Activated naive CD8-positive, alpha-beta T cell (primary cell): ENCODE data around the gene OR8B12.
"Not testable (repeated sequence)": the region's sequence is repeated elsewhere in the genome, so short reads cannot be mapped to it uniquely, and the experiment has no call there.

Source experiments
- H3K27ac Mint-ChIP-seq: one replicate; pipeline ENCODE4 v1.8.0; 2021; ENCODE audit warnings: mixed read lengths
- H3K27me3 Mint-ChIP-seq: one replicate; pipeline ENCODE4 v1.8.0; 2021; ENCODE audit warnings: mixed read lengths
- H3K36me3 Mint-ChIP-seq: one replicate; pipeline ENCODE4 v1.8.0; 2021; ENCODE audit warnings: mixed read lengths
- H3K4me1 Mint-ChIP-seq: one replicate; pipeline ENCODE4 v1.8.0; 2021; ENCODE audit warnings: low read depth, mixed read lengths
- H3K4me3 Mint-ChIP-seq: one replicate; pipeline ENCODE4 v1.8.0; 2021; ENCODE audit warnings: mild to moderate bottlenecking, mixed read lengths
- H3K9me3 Mint-ChIP-seq: one replicate; pipeline ENCODE4 v1.8.0; 2021; ENCODE audit warnings: low read depth, mixed read lengths

Gene OR8B12

DNA sequence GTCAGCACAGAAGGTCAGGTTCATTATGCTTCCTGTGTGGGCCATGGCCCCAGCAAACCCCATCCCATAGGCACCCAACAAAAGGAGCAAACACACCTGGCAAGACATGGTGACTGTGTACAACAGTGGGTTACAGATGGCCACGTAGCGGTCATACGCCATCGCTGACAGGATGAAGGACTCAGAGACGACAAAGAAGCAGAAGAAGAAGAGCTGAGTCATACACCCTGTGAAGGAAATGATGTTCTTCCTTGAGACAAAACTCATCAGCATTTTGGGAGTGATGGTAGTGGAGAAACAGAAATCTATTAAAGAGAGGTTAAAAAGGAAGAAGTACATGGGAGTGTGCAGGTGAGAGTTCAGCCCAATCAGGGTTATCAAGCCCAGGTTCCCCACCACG is 309 bp downstream of the OR8B12 start:
- no peak overlapping the region for H3K27ac Mint-ChIP-seq
- no peak overlapping the region for H3K4me3 Mint-ChIP-seq
- H3K4me1 Mint-ChIP-seq = no peaks in the 10 kb centered on the region
- no peaks in the 10 kb centered on the region for H3K9me3 Mint-ChIP-seq
- H3K36me3 Mint-ChIP-seq = no peaks in the 10 kb centered on the region
- peaks cover 16% of the 10 kb centered on the region for H3K27me3 Mint-ChIP-seq

DNA sequence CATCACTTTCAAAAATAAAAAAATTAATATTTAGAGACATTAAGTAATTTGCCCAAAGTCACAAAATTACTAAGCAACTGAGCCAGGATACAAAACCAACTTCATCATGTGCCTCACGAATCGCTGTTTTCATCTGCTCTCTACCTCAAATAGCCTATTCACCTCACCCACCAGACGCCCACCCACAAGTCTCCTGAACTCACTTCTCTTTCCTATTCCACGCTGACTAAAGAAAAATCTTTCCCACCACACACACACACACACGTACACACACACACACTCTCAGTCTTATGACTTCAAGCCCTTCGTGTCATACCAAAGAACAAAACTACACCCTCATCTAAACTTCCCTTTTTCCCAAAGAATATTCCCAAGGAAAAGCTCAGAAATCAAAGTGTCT is 2.2 kb downstream of the OR8B12 start:
- no peaks in the 10 kb centered on the region for H3K9me3 Mint-ChIP-seq
- H3K4me1 Mint-ChIP-seq = no peaks in the 10 kb centered on the region
- no peak overlapping the region for H3K27ac Mint-ChIP-seq
- no peak overlapping the region for H3K4me3 Mint-ChIP-seq
- no peaks in the 10 kb centered on the region for H3K36me3 Mint-ChIP-seq
- H3K27me3 Mint-ChIP-seq = peaks cover 18% of the 10 kb centered on the region

DNA sequence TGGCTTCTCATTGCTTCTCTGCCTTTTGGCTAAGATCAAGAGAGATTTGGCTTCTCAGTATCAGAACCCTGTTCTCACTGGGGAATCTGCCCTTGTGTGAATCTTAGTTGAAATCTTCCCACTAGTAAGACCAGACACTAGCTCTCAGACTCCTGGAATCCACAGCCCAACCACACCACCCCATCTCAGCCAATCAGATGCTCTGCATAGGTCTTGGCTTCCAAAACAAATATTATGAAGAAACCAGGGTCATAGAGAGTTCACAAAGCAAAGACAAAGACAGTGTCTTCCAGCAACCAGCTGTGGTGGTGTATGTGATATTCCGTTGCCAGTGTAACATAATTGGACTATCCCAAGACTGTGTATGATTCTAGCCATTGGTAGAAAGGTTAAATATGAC is 5.4 kb downstream of the OR8B12 start:
- no peak overlapping the region for H3K4me3 Mint-ChIP-seq
- H3K27me3 Mint-ChIP-seq = peaks cover 10% of the 10 kb centered on the region
- no peaks in the 10 kb centered on the region for H3K36me3 Mint-ChIP-seq
- no peak overlapping the region for H3K27ac Mint-ChIP-seq
- H3K4me1 Mint-ChIP-seq = no peaks in the 10 kb centered on the region
- H3K9me3 Mint-ChIP-seq = no peaks in the 10 kb centered on the region

DNA sequence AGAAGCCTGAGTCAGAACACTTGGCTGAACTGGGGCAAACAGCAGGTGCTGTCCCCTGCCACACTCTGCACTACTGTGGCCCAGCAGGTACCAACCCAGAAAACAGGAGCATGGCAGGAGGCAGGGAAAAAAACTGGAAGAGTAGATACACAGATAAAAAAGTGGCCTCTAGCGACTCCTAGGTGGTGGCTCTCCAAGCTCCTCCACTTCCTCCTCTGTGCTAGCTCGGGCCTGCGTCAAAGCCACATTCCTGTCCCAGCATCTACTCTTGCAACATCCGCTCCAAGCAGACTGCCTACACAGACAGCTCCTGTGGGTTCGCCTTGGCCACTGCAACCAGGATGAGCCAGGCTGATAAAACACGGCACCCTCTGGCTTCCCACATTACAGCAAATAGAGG is 6.9 kb downstream of the OR8B12 start:
- Mint-ChIP-seq H3K4me1 (no peaks in the 10 kb centered on the region), H3K27ac (no peak overlapping the region), H3K9me3 (no peaks in the 10 kb centered on the region), H3K4me3 (no peak overlapping the region), H3K36me3 (no peaks in the 10 kb centered on the region), H3K27me3 (peaks cover 12% of the 10 kb centered on the region)

DNA sequence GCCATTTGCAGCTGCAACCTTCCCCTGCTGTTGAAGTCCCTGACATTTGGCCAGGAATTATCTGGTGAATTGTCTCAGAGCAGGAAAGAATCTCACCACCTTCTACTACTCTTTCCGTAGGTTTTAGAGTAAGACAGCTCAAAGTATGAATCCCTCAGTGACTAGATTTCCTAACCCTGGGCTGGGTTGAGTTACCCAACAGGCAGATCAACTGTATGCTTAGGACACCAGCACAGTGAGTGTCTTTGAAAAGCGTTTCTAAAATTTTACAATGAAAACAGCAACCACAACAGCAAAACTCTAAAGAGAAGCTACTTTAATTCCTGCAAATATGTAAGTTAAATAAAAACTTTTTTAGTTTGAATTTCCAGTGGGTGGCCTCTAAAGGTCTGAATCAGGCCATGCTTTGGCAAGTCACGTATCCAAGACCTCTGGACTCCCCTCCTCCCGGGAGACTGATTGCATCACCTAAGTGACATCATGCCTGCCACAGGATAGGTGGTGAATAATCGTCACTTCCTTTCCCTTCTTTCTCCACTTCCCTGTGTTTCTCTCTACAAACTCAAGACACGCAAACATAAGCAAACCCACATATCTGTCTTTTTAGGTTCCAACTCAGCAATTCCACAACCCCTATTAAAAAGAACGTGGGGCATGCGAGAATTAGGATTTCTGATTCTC is 7.8 kb downstream of the OR8B12 start:
- Mint-ChIP-seq H3K27ac (no peak overlapping the region), H3K9me3 (no peaks in the 10 kb centered on the region), H3K36me3 (no peaks in the 10 kb centered on the region), H3K27me3 (peaks cover 10% of the 10 kb centered on the region), H3K4me3 (no peak overlapping the region), H3K4me1 (no peaks in the 10 kb centered on the region)

DNA sequence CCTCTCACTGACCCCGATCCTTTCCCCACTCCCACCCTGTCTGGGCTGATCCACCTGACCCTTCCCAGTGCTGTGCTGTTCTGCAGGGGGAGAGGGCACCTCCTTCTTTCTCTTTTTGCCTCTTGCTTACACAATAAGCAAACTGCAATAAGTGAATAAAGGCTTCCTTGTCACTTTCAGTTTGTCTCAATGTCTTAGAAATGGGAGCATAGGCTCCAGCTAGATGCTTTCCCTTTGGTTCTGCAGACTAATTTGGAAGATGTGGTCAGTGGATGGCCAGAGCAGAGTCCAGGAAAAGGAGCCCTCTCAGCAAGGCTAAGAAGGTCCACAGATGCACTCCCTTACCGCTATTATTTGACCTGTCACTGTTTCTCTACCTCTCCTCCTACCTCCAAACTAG is 9.4 kb downstream of the OR8B12 start:
- Mint-ChIP-seq H3K4me1 (no peaks in the 10 kb centered on the region), H3K9me3 (peaks cover 3% of the 10 kb centered on the region), H3K27me3 (peaks cover 14% of the 10 kb centered on the region), H3K36me3 (no peaks in the 10 kb centered on the region), H3K4me3 (no peak overlapping the region), H3K27ac (no peak overlapping the region)

DNA sequence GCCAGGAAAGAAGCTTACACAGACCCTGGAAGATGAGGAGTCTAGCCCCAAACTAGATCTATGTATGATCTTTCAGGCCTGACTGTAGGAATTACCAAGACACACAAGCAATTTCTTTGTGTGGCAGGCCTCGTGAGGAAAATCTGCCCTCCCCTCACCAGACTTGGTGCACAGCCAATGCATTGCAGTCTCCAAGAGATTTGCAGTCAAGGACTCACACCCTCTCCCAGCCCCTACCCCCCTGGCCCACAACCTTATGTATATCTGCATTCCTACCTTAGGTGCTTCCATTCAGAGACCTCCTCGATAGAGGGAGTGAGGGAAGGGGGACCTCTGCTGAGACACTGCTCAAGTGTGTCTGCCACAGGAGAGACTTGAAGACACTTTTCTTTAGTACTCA is 9.8 kb downstream of the OR8B12 start:
- Mint-ChIP-seq H3K27ac (no peak overlapping the region), H3K36me3 (peaks cover 2% of the 10 kb centered on the region), H3K4me3 (no peak overlapping the region), H3K27me3 (peaks cover 16% of the 10 kb centered on the region), H3K4me1 (no peaks in the 10 kb centered on the region), H3K9me3 (peaks cover 7% of the 10 kb centered on the region)

DNA sequence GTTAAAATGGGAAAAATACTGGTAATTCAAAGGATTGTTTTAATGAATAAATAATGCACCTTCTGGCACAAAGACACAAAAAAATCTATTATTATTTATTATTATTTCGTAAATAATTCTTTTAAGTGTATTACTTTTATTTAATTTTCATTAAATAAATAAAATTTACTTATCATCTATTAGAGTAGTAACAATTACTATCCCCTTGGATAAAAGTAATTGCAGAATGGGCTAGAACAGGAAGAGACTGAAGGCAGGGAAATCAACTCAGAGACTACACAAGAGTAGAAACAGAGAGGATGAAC is 23.0 kb downstream of the OR8B12 start:
- Mint-ChIP-seq H3K27me3 (peaks cover 4% of the 10 kb centered on the region), H3K4me1 (no peaks in the 10 kb centered on the region), H3K27ac (no peak overlapping the region), H3K4me3 (no peak overlapping the region), H3K36me3 (no peaks in the 10 kb centered on the region), H3K9me3 (no peaks in the 10 kb centered on the region)

DNA sequence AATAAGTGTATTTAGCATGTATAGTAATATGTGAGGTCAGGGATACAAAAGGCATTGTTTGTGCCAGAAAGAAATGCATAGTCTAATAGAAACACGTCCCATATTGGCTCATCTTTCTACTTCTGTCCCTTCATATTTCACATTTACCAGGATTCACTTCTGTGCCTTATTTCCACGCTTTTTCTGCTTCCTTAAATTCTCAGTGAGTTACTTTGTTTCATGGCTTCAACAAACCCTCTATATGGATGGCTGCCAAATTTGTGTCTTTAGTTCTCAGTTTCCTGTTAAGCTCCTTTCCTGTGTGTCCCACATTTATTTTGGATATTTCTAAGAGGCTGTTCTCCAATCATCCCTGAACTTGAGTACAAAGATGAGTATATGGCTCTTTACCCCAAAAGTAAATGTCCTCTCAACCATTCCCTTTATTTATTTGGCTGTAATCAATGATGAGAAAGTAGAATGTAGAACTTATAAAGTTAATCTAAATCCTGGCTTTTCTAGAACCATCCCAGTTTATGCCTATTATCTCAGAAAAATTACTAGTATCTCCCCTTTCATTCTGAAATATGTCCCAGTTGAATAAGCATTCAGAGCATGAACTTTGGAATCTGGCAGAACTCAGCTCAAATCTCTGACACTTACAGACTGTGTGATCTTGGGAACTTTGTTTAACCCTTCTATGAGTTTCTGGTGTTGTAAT is 23.5 kb downstream of the OR8B12 start:
- no peaks in the 10 kb centered on the region for H3K36me3 Mint-ChIP-seq
- H3K9me3 Mint-ChIP-seq = no peaks in the 10 kb centered on the region
- no peak overlapping the region for H3K4me3 Mint-ChIP-seq
- H3K27ac Mint-ChIP-seq = no peak overlapping the region
- no peaks in the 10 kb centered on the region for H3K4me1 Mint-ChIP-seq
- peaks cover 4% of the 10 kb centered on the region for H3K27me3 Mint-ChIP-seq

DNA sequence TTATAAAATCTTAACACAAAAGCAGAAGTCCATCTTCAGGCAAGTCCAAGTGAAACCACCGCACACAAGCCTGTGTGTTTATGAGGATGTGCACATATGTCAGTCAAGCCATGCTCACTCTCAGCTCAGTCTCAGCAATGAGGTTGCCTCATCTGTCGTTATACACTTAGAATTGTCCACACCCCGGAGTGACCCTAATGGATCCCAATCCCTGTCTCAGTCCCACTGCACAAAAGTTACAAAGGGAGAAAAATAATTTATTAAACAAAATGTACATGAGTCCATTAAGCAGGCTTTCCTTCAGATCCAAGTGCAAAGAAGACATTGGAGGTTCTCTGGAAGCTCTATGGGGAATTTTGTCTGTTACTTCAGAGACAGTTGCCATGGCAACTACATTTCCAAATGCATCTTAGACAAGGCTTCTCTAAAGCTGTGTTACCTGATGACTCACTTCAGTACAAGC is 24.4 kb downstream of the OR8B12 start:
- H3K4me3 Mint-ChIP-seq = no peak overlapping the region
- peaks cover 4% of the 10 kb centered on the region for H3K27me3 Mint-ChIP-seq
- no peaks in the 10 kb centered on the region for H3K4me1 Mint-ChIP-seq
- H3K9me3 Mint-ChIP-seq = no peaks in the 10 kb centered on the region
- H3K27ac Mint-ChIP-seq = no peak overlapping the region
- H3K36me3 Mint-ChIP-seq = no peaks in the 10 kb centered on the region

DNA sequence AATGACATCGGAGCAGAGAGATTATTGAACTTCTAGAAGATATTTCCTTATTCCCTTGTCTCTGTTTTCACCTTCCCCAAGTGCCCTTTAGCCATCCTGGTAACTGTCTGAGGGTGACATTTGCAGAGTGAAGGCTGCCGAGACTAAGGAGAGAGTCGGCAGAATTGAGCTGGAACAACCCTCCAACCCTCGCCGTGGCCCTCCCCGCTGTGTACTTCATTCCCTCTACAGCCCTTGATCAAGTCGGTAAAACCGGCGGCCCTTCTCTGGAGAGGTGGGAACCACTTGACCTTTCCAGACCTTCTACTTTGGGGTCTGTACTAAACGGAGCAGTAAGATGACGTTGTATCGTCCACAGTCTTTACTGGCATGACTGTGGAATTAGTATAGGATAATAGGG is 26.1 kb downstream of the OR8B12 start:
- H3K9me3 Mint-ChIP-seq = no peaks in the 10 kb centered on the region
- H3K36me3 Mint-ChIP-seq = no peaks in the 10 kb centered on the region
- H3K27me3 Mint-ChIP-seq = peaks cover 7% of the 10 kb centered on the region
- no peaks in the 10 kb centered on the region for H3K4me1 Mint-ChIP-seq
- H3K27ac Mint-ChIP-seq = no peak overlapping the region
- H3K4me3 Mint-ChIP-seq = no peak overlapping the region

DNA sequence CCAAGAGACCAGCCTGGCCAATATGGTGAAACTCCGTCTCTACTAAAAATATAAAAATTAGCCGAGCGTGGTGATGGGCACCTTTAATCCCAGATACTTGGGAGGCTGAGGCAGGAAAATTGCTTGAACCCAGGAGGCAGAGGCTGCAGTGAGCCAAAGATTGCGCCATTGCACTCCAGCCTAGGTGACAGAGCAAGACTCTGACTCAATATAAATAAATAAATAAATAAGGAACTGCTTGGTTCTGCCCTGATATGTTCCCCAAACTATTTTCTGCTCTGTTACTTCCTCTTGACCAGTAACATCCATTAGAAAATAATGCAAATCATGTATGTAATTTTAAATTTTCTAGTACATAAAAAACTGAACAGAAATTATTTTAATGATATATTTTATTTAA is 28.8 kb downstream of the OR8B12 start:
- not testable (repeated sequence) for H3K27me3 Mint-ChIP-seq

DNA sequence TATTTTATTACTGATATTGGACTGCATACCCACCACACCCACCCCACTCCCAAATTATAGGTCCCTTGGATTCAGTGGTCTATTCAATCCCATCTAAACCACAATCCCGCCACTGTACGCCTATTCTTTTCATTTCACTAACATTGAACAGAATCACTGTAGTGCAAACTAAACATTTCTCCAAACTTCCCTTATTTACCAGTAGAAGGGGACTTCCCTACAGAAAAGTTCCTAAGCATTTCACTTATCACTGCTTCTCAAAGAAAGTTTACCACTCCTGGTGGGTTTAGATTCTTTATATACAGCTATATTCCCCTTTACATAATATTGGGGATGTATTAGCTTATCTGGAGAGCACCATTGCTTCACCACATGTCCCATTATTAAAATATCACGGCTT is 29.3 kb downstream of the OR8B12 start:
- Mint-ChIP-seq H3K4me1 (no peaks in the 10 kb centered on the region), H3K27ac (no peak overlapping the region), H3K27me3 (peaks cover 8% of the 10 kb centered on the region), H3K4me3 (no peak overlapping the region), H3K36me3 (no peaks in the 10 kb centered on the region), H3K9me3 (no peaks in the 10 kb centered on the region)

More for the DNA sequence above, 28.8 kb downstream of the OR8B12 start:
- not testable (repeated sequence) for H3K4me3 Mint-ChIP-seq, H3K4me1 Mint-ChIP-seq, H3K27ac Mint-ChIP-seq, H3K36me3 Mint-ChIP-seq, H3K9me3 Mint-ChIP-seq

DNA sequence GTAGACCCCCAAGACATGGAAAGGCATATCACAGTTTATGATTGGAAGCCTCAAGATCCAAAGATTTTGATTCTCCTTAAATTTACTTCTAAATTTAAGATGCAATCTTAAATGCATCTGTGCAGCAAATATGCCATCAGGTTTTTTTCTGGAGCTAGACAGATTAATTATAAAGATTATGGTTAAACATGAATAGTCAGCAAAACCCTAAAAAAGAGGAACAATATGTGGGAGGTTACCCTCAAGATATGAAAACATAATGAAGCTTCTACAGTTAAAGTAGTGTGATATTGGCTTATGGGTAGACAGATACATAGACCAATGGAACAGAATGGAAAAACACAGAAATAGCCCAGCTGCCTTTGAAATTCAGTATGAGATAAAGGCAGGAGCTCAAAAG is 31.7 kb downstream of the OR8B12 start:
- H3K27me3 Mint-ChIP-seq = peaks cover 8% of the 10 kb centered on the region
- peaks cover 7% of the 10 kb centered on the region for H3K9me3 Mint-ChIP-seq
- H3K27ac Mint-ChIP-seq = no peak overlapping the region
- no peaks in the 10 kb centered on the region for H3K4me1 Mint-ChIP-seq
- no peak overlapping the region for H3K4me3 Mint-ChIP-seq
- no peaks in the 10 kb centered on the region for H3K36me3 Mint-ChIP-seq

DNA sequence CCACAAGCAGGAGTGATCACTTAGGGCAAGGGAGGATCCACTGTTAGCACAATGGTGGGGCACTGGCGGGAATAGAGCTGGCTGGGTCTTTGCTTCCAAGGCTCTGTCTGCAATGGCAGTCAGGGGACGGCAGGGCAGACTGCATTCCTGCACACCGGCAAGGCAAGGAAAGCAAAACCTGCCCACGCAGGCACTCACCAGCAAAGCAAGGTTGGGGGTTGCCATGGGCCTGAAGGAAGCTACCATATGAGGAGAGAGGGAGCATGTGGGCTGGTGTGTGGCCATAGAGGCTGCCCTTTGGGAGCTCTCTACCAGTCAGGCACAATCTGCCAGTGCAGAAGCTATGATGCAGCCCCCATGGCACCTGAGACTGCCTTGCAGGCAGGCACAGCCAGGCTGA is 33.2 kb downstream of the OR8B12 start:
- Mint-ChIP-seq H3K9me3 (peaks cover 7% of the 10 kb centered on the region), H3K27me3 (peaks cover 8% of the 10 kb centered on the region), H3K36me3 (no peaks in the 10 kb centered on the region), H3K4me3 (no peak overlapping the region), H3K27ac (no peak overlapping the region), H3K4me1 (no peaks in the 10 kb centered on the region)

DNA sequence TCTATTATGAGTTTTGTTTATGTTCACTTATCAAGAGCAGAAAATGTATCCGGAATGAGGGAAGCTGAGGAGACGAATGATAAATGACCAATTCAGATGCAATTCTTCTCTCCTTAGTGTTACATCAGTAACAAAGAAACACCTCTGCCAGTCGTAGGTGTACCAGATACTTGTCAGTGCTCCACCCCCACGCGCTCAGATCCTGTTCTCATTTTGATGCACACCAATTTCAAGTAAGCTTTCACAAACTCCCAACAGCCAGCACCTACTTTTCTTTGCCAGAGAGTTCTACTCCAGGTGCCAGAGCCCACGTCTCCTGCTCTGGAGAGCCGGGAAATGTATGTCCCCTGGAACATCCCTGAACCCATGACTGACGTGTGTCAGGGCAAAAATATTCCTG is 43.7 kb downstream of the OR8B12 start:
- Mint-ChIP-seq H3K36me3 (no peaks in the 10 kb centered on the region), H3K27me3 (peaks cover 15% of the 10 kb centered on the region), H3K9me3 (no peaks in the 10 kb centered on the region), H3K27ac (no peak overlapping the region), H3K4me1 (no peaks in the 10 kb centered on the region), H3K4me3 (no peak overlapping the region)
